ENCODE measurements around the gene MAP3K20.
A peak's percentile ranks its signal among the peaks of the same experiment; 100 is the strongest.
"Not testable (repeated sequence)": the region's sequence is repeated elsewhere in the genome, so short reads cannot be mapped to it uniquely, and the experiment has no call there.

The MAP3K20 gene

GRCh38 chr2:173032032-173032431 is 43.6 kb upstream of the MAP3K20 start:
- DNase-seq (ENCODE audit: low read depth) = no peak
- no peak for TF ChIP-seq CTCF (conservative IDR thresholded peaks at IDR 0.05; ENCODE audit: low read depth, low read length)
- H3K4me3 ChIP-seq (ENCODE audit: low read length) = no peak overlapping the region

GRCh38 chr2:173033084-173033483 is 42.6 kb upstream of the MAP3K20 start:
- no peak for DNase-seq (ENCODE audit: low read depth)
- H3K4me3 ChIP-seq (ENCODE audit: low read length) = no peak overlapping the region
- no peak for TF ChIP-seq CTCF (conservative IDR thresholded peaks at IDR 0.05; ENCODE audit: low read depth, low read length)

GRCh38 chr2:173034143-173034542 is 41.5 kb upstream of the MAP3K20 start:
- TF ChIP-seq CTCF (conservative IDR thresholded peaks at IDR 0.05; ENCODE audit: low read depth, low read length) = no peak
- DNase-seq (ENCODE audit: low read depth) = no peak
- H3K4me3 ChIP-seq (ENCODE audit: low read length) = no peak overlapping the region

- TF ChIP-seq CTCF (conservative IDR thresholded peaks at IDR 0.05; ENCODE audit: low read depth, low read length) = no peak
- peak; percentile 81 for DNase-seq (ENCODE audit: low read depth)
- H3K4me3 ChIP-seq (ENCODE audit: low read length) = no peak overlapping the region
Measured at GRCh38 chr2:173037245-173038120, 38.2 kb upstream of the MAP3K20 start.

GRCh38 chr2:173038257-173038656 is 37.4 kb upstream of the MAP3K20 start:
- H3K4me3 ChIP-seq (ENCODE audit: low read length); DNase-seq (ENCODE audit: low read depth): not testable (repeated sequence)

- DNase-seq (ENCODE audit: low read depth) = no peak
- TF ChIP-seq CTCF (conservative IDR thresholded peaks at IDR 0.05; ENCODE audit: low read depth, low read length) = no peak
- no peak overlapping the region for H3K4me3 ChIP-seq (ENCODE audit: low read length)
Measured at GRCh38 chr2:173040729-173041128, 34.9 kb upstream of the MAP3K20 start.

GRCh38 chr2:173043476-173043875 is 32.2 kb upstream of the MAP3K20 start:
- no peak for DNase-seq (ENCODE audit: low read depth)
- no peak for TF ChIP-seq CTCF (conservative IDR thresholded peaks at IDR 0.05; ENCODE audit: low read depth, low read length)
- no peak overlapping the region for H3K4me3 ChIP-seq (ENCODE audit: low read length)

Data from retinal pigment epithelial cell (primary cell).